AG20443 (cell line): ENCODE measurements around the gene PCDHGB7.
A peak's percentile ranks its signal among the peaks of the same experiment; 100 is the strongest.
"Not testable (repeated sequence)": the region's sequence is repeated elsewhere in the genome, so short reads cannot be mapped to it uniquely, and the experiment has no call there.

Experiments used
- DNase-seq: peaks from one replicate; pipeline ENCODE4 v3.0.0; 2012; ENCODE audit warnings: low spot score, mixed read lengths

Gene PCDHGB7

DNA sequence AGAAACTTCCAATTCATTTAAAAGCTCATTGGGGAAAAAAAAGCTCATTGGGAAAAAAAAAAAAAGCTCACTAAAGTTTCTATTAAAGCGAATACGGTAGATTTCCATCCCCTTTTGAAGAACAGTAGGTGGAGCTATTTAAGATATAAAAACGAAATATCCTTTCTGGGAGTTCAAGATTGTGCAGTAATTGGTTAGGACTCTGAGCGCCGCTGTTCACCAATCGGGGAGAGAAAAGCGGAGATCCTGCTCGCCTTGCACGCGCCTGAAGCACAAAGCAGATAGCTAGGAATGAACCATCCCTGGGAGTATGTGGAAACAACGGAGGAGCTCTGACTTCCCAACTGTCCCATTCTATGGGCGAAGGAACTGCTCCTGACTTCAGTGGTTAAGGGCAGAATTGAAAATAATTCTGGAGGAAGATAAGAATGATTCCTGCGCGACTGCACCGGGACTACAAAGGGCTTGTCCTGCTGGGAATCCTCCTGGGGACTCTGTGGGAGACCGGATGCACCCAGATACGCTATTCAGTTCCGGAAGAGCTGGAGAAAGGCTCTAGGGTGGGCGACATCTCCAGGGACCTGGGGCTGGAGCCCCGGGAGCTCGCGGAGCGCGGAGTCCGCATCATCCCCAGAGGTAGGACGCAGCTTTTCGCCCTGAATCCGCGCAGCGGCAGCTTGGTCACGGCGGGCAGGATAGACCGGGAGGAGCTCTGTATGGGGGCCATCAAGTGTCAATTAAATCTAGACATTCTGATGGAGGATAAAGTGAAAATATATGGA lies 13.0 kb downstream of the PCDHGB7 start, which contains the start of gene PCDHGA12:
PCDHGA12 (plus strand) TSS at position 176 of the 782 bp plus-strand sequence; CDS start at position 429, 253 bp downstream.
- peak; percentile 77 for DNase-seq

DNA sequence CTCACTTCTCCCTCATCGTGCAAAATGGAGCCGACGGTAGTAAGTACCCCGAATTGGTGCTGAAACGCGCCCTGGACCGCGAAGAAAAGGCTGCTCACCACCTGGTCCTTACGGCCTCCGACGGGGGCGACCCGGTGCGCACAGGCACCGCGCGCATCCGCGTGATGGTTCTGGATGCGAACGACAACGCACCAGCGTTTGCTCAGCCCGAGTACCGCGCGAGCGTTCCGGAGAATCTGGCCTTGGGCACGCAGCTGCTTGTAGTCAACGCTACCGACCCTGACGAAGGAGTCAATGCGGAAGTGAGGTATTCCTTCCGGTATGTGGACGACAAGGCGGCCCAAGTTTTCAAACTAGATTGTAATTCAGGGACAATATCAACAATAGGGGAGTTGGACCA lies 13.8 kb downstream of the PCDHGB7 start:
- no peak for DNase-seq

DNA sequence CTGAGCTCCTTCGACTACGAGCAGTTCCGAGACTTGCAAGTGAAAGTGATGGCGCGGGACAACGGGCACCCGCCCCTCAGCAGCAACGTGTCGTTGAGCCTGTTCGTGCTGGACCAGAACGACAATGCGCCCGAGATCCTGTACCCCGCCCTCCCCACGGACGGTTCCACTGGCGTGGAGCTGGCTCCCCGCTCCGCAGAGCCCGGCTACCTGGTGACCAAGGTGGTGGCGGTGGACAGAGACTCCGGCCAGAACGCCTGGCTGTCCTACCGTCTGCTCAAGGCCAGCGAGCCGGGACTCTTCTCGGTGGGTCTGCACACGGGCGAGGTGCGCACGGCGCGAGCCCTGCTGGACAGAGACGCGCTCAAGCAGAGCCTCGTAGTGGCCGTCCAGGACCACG lies 14.8 kb downstream of the PCDHGB7 start:
- DNase-seq = not testable (repeated sequence)

DNA sequence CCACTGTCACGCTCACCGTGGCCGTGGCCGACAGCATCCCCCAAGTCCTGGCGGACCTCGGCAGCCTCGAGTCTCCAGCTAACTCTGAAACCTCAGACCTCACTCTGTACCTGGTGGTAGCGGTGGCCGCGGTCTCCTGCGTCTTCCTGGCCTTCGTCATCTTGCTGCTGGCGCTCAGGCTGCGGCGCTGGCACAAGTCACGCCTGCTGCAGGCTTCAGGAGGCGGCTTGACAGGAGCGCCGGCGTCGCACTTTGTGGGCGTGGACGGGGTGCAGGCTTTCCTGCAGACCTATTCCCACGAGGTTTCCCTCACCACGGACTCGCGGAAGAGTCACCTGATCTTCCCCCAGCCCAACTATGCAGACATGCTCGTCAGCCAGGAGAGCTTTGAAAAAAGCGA lies 15.2 kb downstream of the PCDHGB7 start:
- DNase-seq = not testable (repeated sequence)

DNA sequence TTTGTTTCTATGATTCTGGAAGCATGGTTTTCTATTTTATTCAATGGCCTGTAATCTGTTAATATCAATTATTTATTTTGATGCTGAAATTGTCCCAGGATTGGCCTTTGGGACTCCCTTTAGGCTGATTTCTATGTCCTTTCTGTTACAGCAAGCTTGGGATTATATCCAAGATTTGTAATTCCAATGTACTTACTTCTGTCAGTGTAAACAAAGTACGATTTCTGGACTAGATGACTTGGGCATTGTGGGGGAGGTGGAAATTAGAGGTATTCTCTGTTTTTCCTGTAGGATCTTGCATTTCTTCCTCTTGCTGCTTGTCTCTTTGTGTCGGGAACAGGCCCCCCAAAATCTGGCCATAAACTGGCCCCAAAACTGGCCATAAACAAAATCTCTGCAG lies 16.5 kb downstream of the PCDHGB7 start:
- DNase-seq = no peak

DNA sequence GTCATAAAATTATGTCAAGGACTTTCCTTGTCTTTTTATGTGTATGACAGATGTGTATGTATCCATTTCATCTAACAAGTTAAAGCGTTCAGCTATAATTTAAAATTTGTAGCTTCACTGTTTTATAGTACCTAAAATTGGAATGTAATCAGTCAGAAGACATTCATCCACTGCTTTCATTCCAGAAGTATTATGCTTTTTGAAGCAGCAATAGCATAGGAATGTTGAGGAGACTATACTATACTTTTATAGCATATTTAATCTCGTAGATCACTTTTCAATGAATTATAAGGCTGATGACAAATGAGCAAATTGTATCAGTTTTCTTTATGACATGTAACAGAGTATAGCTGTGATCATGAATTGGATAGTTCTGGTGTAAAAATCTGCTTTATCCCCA lies 19.7 kb downstream of the PCDHGB7 start:
- no peak for DNase-seq

DNA sequence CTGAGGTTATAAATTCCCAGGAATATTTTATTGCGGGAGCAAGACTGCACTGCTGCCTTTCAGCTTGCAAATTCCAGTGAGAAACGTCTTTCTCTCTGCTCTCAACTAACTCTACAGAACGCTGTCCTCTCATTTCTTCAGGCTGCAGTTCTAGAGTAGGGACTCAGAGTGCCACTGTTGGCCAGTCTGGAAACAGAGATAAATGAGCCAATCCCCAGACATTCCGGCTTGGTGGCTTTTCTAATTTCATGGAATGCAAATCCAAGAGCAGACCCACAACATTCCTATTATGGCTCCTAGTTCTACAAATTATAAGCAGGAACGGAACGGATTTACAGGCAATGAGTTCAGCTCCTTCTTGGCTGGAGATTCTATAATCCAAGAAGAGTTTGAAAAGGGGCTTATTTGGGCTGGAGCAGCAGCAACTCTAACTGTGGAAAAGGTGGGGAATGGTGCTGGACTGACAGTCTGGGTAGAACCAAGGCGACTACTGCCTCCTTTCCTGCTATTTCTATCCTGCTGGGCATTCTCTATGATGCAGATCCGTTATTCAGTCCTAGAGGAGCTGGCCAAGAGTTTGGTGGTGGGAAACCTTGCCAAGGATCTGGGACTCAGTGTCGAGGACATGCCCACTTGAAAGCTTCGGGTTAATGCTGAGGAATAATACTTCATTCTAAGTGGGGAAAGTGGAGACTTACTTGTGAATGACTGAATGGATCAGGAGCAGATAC lies 22.1 kb downstream of the PCDHGB7 start:
- no peak for DNase-seq

DNA sequence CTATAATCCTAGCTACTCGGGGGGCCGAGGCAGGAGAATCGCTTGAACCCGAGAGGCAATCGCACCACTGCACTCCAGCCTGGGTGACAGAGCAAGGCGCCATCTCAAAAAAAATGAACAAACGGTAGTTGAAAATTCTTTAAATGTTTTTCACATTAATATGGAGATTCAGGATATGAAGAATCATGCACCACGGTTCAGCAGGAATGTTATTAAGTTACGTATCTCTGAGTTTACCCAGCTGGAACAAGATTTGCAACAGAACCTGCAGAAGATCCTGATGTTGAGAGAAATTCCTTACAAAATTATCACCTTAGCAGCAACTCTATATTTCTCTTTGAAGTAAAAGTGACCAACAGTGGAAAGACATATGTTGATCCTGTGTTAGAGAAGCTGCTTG lies 22.9 kb downstream of the PCDHGB7 start:
- no peak for DNase-seq

DNA sequence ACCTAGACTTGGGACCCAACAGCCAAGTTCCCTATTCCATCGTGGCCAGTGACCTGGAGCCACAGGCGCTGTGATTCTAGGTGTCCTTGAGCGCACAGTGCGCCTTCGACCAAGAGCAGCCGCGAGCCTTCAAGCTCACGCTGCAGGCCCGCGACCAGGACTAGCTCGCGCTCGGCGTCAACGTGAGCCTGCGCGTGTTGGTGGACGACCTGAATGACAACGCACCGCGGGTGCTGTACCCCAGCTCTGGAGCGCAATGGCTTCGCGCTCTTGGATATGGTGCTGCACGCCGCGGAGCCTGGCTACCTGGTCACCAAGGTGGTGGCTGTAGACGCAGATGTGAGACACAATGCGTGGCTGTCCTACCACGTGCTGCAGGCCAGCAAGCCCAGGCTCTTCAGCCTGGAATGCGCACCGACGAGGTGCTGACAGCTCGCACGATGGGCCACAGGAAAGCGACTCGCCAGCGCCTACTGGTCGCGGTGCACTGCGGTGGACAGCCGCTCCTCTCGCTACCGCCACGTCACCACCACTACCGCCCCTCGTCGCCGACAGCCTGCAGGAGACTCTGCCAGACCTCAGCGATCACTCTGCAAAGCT lies 24.2 kb downstream of the PCDHGB7 start:
- no peak for DNase-seq

DNA sequence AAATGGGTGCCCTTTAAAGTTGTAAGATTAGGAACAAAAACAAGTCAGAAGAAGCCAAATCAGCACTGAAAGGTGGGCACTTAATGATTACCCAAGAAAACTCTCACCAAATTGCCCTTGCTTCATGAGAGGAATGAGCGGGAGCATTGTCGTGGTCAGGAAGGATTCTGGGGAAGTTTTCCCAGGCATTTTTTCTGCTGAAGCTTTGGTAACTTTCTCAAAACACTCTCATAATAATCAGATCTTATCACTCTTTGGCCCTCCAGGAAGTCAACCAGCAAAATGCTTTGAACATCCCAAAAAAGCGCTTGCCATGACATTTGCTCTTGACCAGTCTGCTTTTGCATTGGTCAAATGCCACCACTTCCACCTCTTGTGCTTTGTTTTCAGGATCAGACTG lies 47.9 kb downstream of the PCDHGB7 start:
- no peak for DNase-seq
